Keratinocyte (primary cell): ENCODE data around the gene TM9SF1. TPM values are rescaled to one million over a fixed set of nuclear protein-coding genes. Genes with fewer than 3 reads are reported as not detected.

Experiments used
- DNase-seq: peaks from one replicate; pipeline ENCODE4 v3.0.0-alpha.2; 2011; ENCODE audit warnings: low read depth, missing footprints, low spot score
- FAIRE-seq: peaks from 2 replicates; lab custom pipeline; 2011; peaks lifted over from hg19 to GRCh38; lab: Jason Lieb, UNC
- H2AFZ ChIP-seq: 2 replicates; pipeline ENCODE4 v1.6.0; 2012; ENCODE audit warnings: low read length, control low read depth, inconsistent platforms; ENCODE audit not compliant: control insufficient read depth
- H3K27ac ChIP-seq: 2 replicates; pipeline ENCODE4 v1.5.1; 2011; ENCODE audit warnings: low read length; ENCODE audit not compliant: control insufficient read depth, insufficient read depth
- H3K27me3 ChIP-seq: 3 replicates; pipeline ENCODE4 v1.6.0; 2011; ENCODE audit warnings: low read length; ENCODE audit not compliant: control insufficient read depth, insufficient read depth; ENCODE audit errors: extremely low read depth
- H3K36me3 ChIP-seq, 2 experiments: 2 replicates in 1 of 2; 3 replicates in 1 of 2; pipeline ENCODE4 v1.5.1; 2011; ENCODE audit warnings: low read length in 2 of 2, mild to moderate bottlenecking in 1 of 2; ENCODE audit not compliant: control insufficient read depth in 2 of 2, insufficient read depth in 2 of 2; ENCODE audit errors: extremely low read depth in 1 of 2
- H3K4me1 ChIP-seq: 3 replicates; pipeline ENCODE4 v1.5.1; 2011; ENCODE audit warnings: low read length; ENCODE audit not compliant: control insufficient read depth, insufficient read depth; ENCODE audit errors: extremely low read depth
- H3K4me2 ChIP-seq: 3 replicates; pipeline ENCODE4 v1.6.0; 2011; ENCODE audit warnings: low read depth, low read length; ENCODE audit not compliant: control insufficient read depth, insufficient read depth; ENCODE audit errors: extremely low read depth
- H3K4me3 ChIP-seq, 3 experiments: fragments of 200-600 bp in 1 of 3; sonication (generic) in 1 of 3; 2 replicates in 2 of 3; 3 replicates in 1 of 3; pipeline ENCODE4 v1.5.1; 2011 to 2016; ENCODE audit warnings: low read length in 3 of 3, mild to moderate bottlenecking in 3 of 3, control low read depth in 2 of 3, inconsistent platforms in 1 of 3, low read depth in 1 of 3, mixed read lengths in 1 of 3, mixed run types in 1 of 3, moderate library complexity in 1 of 3; ENCODE audit not compliant: control insufficient read depth in 2 of 3, insufficient read depth in 2 of 3; ENCODE audit errors: extremely low read depth in 1 of 3
- H3K79me2 ChIP-seq: 2 replicates; pipeline ENCODE4 v1.6.0; 2012; ENCODE audit warnings: low read length; ENCODE audit not compliant: control insufficient read depth, insufficient read depth
- H3K9ac ChIP-seq: 3 replicates; pipeline ENCODE4 v1.6.0; 2011; ENCODE audit warnings: low read length; ENCODE audit not compliant: control insufficient read depth, insufficient read depth; ENCODE audit errors: extremely low read depth
- H3K9me1 ChIP-seq: 3 replicates; pipeline ENCODE4 v1.6.0; 2011; ENCODE audit warnings: low read length; ENCODE audit not compliant: control insufficient read depth, insufficient read depth; ENCODE audit errors: extremely low read depth
- H3K9me3 ChIP-seq: 2 replicates; pipeline ENCODE4 v1.5.1; 2012; ENCODE audit warnings: low read depth, low read length; ENCODE audit not compliant: control insufficient read depth
- H4K20me1 ChIP-seq: 3 replicates; pipeline ENCODE4 v1.6.0; 2011; ENCODE audit warnings: low read length; ENCODE audit not compliant: control insufficient read depth, insufficient read depth; ENCODE audit errors: extremely low read depth
- CTCF ChIP-seq, 3 experiments: IDR thresholded peaks in 1 of 3; conservative IDR thresholded peaks in 1 of 3; optimal IDR thresholded peaks in 1 of 3; 2 replicates in 2 of 3; 3 replicates in 1 of 3; pipeline versions ENCODE3 to v1.5.1; 2011; ENCODE audit warnings: low read length in 3 of 3, mild to moderate bottlenecking in 3 of 3, moderate library complexity in 2 of 3, control low read depth in 1 of 3, inconsistent platforms in 1 of 3; ENCODE audit not compliant: insufficient read depth in 2 of 3; ENCODE audit errors: extremely low read depth in 1 of 3
- EZH2 ChIP-seq: IDR thresholded peaks from one replicate; pipeline ENCODE4 v1.6.1; 2012; ENCODE audit warnings: inconsistent platforms, mild to moderate bottlenecking, low read length, moderate library complexity
- dilution Hi-C: fragments of 300-500 bp; cut with MboI; formaldehyde crosslinking; loops from one replicate; pipeline ENCODE4 v1.7.0; 2020; ENCODE audit warnings: low sequenced_read_pairs; ENCODE audit not compliant: extremely low pct_ligation_motif_present
- polyA plus RNA-seq, 5 experiments: library from polyadenylated mRNA; depleted of rRNA in 3 of 5; stranded (reverse) in 3 of 5; stranded (forward) in 1 of 5; unstranded in 1 of 5; fragments of >200 nt; gene quantifications; 1 replicate in 1 of 5; 2 replicates in 3 of 5; 3 replicates in 1 of 5; pipeline versions ENCODE4 v1.2.1 to v1.2.3, GENCODE V29; 2011 to 2012; ENCODE audit warnings: missing spikeins in 2 of 5, low read depth in 1 of 5, low replicate concordance in 1 of 5

Gene TM9SF1
- polyA plus RNA-seq, 1 donor (not counting 4 experiments of a cell fraction or from before 2014, with no cell fraction given): 19.2 TPM

- TF ChIP-seq CTCF (optimal IDR thresholded peaks at IDR 0.05 in 1 of 3, IDR thresholded peaks at IDR 0.05 in 1 of 3, conservative IDR thresholded peaks at IDR 0.05 in 1 of 3; ENCODE audit: extremely low read depth in 1 of 3, insufficient read depth in 2 of 3, low read length in 3 of 3) (no peak), EZH2 (no peak)
- peak overlapping the region; percentile 98 for H3K4me2 ChIP-seq
- no peaks in the 10 kb centered on the region for H3K27me3 ChIP-seq
- H2AFZ ChIP-seq: peak overlapping the region; percentile 90
- peaks cover 12 to 21% of the 10 kb centered on the region in 2 experiments for H3K36me3 ChIP-seq
- no peaks in the 10 kb centered on the region for H3K9me3 ChIP-seq
- H3K4me3 ChIP-seq: peak overlapping the region; percentile 83 to 98 (median 96)
- no peaks in the 10 kb centered on the region for H4K20me1 ChIP-seq
- dilution Hi-C loops: no loop called here
- no peaks in the 10 kb centered on the region for H3K9me1 ChIP-seq
- peak overlapping the region; percentile 96 for H3K27ac ChIP-seq
- H3K4me1 ChIP-seq: peaks cover 15% of the 10 kb centered on the region
- no peak for FAIRE-seq
- H3K9ac ChIP-seq: peak overlapping the region; percentile 98
- H3K79me2 ChIP-seq: peaks cover 49% of the 10 kb centered on the region
- no peak for DNase-seq
Measured at GRCh38 chr14:24194873-24195185, 412 bp downstream of the TM9SF1 start.

GRCh38 chr14:24194186-24194872 is 912 bp downstream of the TM9SF1 start:
- Histone ChIP-seq H3K36me3 (peaks cover 15 to 21% of the 10 kb centered on the region in 2 experiments), H3K9ac (peak overlapping the region; percentile 98)

More at GRCh38 chr14:24194186-24194872, 912 bp downstream of the TM9SF1 start:
- Histone ChIP-seq H3K27me3 (no peaks in the 10 kb centered on the region), H2AFZ (no peak overlapping the region), H3K9me1 (no peaks in the 10 kb centered on the region), H3K4me3 (peak overlapping the region; percentile 83 to 98 (median 96)), H3K79me2 (peaks cover 49% of the 10 kb centered on the region), H4K20me1 (no peaks in the 10 kb centered on the region), H3K4me2 (peak overlapping the region; percentile 98), H3K4me1 (peaks cover 15% of the 10 kb centered on the region), H3K27ac (no peak overlapping the region), H3K9me3 (no peaks in the 10 kb centered on the region)
- FAIRE-seq: no peak
- no peak for DNase-seq
- no peak for TF ChIP-seq CTCF (optimal IDR thresholded peaks at IDR 0.05 in 1 of 3, IDR thresholded peaks at IDR 0.05 in 1 of 3, conservative IDR thresholded peaks at IDR 0.05 in 1 of 3; ENCODE audit: extremely low read depth in 1 of 3, insufficient read depth in 2 of 3, low read length in 3 of 3)
- TF ChIP-seq EZH2: no peak
- dilution Hi-C loops: no loop called here
